Measurements from ENCODE around the gene MOK.
"Not testable (repeated sequence)": the region's sequence is repeated elsewhere in the genome, so short reads cannot be mapped to it uniquely, and the experiment has no call there.

MOK gene, protein sequence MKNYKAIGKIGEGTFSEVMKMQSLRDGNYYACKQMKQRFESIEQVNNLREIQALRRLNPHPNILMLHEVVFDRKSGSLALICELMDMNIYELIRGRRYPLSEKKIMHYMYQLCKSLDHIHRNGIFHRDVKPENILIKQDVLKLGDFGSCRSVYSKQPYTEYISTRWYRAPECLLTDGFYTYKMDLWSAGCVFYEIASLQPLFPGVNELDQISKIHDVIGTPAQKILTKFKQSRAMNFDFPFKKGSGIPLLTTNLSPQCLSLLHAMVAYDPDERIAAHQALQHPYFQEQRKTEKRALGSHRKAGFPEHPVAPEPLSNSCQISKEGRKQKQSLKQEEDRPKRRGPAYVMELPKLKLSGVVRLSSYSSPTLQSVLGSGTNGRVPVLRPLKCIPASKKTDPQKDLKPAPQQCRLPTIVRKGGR

DNA sequence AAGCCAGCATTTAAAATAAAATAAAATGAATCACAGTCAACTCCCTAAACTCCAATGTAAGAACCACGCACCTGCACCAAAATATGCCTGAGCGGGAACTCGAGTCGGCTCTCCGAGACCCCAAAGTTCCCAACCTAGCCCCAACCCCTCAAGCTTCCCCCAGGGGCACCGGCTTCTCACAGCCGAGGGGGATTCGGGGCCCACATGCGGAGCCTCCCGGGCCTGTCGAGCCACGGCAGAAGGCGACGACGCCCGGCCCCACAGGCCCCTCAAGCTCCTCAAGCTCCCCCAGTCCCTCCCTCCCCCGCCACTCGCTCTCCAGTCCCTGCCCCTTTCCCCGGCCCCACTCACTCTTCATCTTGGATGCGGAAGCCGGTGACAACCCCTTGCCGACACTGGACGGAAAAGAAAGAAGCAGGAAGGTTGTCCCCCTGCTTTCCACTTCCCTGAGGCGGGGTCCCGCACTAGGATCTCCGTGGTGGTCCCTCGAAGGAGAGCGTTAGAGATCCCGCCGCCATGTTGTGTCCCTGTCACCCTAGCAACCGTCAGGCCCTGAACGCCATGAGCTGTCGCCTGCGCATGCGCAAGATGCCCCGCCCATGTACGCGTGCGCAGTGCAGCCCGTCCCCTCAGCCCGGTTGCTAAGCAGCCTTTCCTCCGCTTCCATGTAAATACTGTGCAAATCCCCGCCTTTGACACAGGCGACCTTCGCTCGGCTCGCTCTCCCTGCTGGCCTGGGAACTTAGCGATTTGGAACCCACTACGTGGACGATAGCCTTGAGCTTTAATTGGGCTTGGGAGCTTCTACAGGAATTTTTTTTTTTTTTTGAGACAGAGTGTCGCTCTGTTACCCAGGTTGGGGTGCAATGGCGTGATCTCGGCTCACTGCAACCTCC lies at the start of gene MOK:
MOK (minus strand) TSS at position 554 of the 896 bp plus-strand sequence; CDS start at position 358, 196 bp downstream.
- DNase-seq = peak; percentile 97

DNA sequence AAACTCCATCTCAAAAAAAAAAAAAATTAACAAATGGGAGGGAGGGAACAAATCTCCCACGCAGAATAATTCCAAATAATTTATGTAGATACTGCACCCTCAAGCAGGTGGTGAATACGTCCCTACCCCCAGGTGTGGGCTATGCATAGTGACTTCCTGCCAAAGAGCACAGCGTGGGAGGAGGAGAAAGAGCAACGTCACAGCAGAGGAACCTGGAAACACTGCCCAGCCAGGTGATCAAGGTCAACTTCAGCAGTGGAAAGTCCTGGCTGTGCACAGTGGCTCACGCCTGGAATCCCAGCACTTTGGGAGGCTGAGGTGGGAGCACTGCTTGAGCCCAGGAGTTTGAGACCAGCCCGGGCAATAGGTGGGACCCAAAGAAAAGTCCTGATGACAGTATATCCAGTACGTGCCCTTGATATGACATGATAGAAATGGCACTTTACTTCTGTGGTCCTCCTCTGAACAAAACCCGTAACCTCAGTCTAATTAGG lies 48.2 kb upstream of the MOK start:
- DNase-seq = no peak

DNA sequence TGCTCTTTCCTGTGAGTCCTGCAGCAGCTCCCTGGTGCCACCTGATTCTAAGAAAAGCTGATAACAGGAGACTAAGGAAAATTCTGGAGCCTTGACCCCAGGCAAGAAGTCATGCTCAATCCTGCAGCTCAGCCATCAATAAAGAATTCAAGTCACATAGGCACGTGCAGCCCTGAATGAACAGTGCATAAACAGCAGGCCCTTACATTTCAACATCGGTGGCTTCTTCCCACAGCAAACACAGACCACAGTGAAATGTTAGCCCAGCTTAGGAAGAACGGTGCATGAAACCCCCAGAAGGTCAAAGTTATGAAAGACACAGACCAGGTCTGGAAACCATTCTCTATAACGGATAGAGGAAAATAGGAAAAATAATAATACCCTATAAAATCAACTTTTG lies 47.2 kb upstream of the MOK start:
- no peak for DNase-seq

DNA sequence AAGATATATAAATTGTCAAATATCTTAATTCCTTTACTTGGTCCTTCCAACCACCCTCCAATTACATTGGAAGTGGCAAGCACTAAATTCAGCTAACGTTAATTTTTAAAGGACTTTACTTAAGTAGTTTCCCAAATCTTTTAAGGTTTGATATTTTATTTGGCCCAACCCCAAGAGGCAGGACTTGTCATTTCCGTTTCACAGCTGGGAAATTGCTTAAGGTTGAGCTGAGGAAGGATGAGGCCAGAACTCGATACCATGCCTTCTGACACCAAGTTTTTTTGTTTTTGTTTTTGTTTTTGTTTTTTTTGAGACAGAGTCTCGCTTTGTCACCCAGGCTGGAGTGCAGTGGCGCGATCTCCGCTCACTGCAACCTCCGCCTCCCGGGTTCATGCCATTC lies 46.6 kb upstream of the MOK start:
- DNase-seq = not testable (repeated sequence)

DNA sequence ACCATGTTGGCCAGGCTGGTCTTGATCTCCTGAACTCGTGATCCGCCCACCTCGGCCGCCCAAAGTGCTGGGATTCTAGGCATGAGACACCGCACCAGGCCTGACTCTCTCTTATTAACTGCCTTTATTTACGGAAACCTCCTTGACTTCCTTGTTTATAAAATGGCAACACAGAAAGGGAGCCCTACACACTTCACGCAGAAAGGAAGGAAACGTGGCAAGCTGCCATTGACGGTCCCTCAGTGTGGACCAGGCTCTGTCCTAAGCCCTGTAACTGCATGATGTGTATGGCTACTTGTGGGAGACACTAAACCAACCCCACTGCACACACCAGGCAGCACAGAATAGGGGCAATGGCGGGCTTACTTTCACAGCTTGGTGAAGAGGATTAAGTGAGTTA lies 46.1 kb upstream of the MOK start:
- no peak for DNase-seq

DNA sequence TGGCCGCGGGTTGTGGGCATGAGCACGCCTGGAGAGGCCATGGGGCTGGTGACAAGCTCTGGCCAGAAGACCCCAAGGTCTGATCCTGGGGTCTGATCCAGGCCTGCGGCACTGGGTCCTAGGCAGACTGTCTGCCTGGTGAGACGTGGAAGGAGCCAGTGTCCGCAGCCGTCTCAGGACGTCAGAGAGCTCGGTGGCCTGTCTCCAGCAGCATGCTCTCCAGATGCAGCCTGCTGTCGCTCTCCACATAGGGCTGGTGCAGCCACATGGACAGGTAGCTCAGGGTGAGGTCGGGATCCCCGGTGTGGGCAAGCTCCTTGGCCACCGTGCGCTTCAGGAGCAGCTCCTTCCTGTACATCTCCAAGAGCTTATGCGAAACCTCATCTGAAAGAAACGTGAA lies 43.4 kb upstream of the MOK start:
- DNase-seq = no peak

DNA sequence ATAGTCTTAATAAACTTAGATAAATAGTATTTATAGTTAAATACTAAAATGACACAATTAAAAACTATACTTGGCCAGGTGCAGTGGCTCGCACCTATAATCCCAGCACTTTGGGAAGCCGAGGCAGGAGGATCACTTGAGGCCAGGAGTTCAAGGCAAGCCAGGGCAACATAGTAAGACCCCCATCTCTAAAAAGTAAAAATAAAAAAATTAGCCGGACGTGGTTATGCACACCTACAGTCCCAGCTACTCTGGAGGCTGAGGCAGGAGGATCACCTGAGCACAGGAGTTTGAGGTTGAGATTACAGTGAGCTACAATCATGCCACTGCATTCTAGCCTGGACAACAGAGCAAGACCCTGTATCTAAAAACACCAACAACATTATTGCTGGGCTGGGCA lies 41.7 kb upstream of the MOK start:
- DNase-seq = no peak

DNA sequence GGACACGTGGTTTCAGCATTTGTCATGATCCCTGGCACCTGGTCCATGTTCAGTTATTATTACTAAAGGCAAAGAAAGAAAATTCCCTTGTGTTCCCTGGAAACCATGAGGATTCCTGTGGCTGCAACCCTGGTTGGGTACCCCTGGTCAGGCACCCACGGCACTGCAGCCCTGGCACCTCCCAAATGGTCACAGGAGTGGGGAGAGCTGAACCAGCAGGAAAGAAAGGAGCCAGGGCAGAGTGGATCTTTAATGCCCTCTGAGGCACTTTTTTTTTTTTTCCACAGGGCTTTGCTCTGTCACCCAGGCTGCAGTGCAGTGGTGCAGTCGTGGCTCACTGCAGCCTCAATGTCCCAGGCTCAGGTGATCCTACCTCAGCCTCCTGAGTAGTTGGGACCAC lies 40.3 kb upstream of the MOK start:
- DNase-seq = no peak

DNA sequence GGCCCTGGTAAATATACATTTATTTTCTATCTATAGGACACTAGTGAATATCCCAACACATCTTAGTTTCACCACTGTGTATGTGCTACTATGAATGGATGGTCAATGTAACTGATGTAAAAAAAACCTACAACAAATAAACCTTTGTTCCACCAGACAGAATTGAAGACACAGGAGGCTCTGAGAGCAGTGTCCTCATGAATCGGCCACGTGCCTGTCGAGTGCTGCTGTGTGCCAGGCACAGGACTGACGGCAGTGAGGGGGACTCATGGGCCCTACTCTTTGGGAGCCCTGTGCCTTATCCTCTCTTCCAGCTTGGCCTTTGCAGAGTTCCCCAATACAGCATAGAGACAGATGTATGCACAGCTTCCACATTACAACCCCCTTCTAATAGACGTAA lies 39.5 kb upstream of the MOK start:
- no peak for DNase-seq

DNA sequence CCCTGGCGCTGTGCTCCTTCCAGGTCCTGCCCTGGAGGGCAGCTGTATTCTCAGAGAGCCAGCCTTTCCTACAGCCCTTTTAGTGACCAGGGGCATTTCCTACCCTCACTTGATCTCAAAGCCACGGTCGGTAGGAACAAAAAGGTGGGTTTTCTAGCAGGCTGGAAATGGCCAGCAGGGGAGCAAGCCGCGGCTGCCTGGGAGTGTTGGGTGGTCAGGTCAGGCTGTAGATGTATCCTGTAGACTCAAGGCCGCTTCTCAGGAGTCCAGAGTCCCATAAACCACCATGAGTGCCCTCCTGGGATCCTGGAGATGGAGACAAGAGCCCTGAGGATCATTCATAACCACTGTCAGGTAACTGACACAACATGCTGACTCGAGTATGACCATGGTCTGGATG lies 39.1 kb upstream of the MOK start:
- no peak for DNase-seq

DNA sequence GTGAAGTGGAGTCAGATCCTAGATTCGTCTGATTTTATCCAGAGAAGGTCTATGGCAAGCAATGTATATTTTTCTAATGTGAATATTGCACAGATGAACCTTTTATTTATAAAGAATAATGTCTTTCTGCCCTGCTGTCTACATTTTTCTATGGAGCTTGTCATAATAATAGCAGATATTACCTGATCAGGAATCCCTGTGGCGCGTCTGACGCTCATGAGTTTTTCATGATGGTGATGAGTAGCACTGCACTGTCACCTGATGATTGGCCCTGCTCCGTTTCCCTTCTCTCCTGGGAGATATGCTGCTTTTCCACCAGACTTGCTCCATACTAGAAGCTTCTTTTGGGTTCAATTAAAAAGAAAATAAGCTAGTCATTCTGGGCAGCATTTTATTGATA lies 37.3 kb upstream of the MOK start:
- no peak for DNase-seq

DNA sequence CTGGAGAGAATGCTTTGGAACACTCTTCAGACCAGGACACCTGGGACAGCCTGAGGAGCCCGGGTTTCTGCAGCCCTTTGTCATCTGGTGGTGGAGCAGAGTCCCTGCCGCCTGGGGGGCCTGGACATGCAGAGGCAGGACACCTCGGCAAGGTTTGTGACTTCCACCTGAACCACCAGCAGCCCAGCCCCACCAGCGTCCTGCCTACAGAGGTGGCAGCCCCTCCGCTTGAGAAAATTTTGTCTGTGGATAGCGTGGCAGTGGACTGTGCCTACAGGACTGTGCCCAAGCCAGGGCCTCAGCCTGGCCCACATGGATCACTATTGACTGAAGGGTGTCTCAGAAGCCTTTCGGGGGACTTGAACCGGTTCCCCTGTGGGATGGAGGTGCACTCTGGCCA lies 36.6 kb upstream of the MOK start:
- DNase-seq = no peak

DNA sequence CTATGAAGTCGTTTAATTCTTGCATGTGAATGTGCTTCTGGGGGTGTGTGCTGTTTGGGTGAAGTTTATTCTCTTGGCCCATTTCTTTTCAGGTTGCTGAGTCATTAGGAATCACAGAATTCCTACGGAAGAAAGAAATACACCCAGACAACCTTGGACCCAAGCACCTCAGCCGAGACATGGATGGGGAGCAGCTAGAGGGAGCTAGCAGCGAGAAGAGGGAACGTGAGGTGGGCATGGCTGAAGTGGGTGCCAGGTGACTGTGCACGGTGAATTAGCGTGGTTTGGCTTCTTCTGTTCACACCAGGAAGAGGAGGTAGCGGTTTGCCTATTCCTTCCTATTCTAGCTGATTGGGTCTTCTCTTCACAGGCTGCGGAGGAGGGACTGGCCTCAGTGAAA lies 33.8 kb upstream of the MOK start:
- no peak for DNase-seq

DNA sequence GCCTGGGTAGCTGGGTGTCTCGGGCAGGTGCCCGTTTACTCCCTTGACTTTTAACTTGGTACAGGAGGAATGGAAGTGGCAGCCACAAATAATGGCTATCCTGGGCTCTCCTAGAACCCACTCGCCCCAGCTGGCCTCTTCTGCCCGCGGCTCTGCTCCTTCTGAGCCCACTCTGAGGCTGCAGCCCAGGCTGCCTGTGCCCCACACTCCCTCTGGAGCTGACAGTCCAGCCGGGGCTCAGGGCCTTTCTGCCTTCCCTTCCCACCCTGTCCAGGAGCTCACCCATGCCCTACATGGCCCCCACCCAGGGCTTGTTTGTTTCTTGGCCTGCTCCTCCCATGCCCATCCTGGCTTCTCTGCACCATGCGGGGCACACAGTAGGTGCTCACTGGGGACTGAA lies 30.2 kb upstream of the MOK start:
- no peak for DNase-seq

DNA sequence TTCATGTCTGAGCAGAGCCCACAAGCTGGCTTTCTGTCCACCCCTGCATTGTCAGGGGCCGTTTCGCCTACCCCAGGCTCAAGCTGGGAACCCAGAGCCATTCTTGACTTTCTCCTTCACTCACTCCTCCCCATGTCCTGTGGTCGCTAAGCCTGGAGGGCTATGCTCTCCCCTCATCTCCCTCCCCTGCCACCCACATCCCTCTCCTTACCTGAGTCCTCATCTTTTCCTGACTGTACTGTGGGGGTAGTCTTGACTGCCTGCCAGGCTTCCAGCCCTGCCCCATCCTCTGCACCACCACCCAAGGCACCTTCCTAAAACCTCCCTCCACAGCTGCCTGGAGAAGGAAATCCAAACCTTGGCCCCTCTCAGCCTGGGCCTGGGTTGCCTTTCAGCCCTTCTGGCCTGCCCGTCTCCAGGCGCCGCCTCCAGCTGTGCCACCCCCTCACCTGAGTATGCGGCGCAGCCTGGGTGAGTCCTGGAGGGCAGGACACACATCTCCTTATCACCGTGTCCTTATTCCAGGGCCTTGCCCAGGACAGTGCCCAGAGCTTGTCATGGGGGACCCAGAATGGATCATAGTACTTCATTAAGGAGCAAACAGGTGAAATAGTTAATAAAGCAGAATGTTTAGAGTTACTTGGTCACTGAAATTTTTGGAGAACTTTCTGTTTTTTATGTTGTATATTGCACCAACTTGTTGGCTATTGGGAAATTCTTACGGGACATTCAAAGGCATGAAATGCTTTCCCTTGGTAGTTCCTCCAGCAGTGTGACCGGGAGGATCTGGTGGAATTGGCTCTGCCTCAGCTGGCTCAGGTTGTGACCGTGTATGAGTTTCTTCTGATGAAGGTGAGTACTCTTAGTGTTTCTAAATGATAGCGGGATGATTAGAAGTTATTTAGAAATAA lies 29.1 kb upstream of the MOK start:
- DNase-seq = no peak

DNA sequence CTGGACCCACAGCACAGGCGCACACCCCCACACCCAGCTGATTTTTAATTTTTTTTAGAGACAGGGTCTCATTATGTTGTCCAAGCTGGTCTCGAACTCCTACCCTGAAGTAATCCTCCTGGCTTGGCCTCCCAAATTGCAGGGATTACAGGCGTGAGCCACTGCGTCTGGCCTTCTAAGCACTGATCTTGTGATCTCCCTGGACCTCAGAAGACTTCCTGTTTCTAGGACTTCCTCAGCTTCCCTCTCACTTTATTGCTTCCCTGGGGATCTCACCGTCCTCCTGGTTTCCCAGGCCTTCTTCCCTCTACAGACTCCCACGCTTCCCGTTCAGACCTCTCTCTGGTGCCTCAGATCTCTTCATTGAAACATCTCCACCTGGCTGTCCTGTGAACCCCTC lies 28.4 kb upstream of the MOK start:
- no peak for DNase-seq

DNA sequence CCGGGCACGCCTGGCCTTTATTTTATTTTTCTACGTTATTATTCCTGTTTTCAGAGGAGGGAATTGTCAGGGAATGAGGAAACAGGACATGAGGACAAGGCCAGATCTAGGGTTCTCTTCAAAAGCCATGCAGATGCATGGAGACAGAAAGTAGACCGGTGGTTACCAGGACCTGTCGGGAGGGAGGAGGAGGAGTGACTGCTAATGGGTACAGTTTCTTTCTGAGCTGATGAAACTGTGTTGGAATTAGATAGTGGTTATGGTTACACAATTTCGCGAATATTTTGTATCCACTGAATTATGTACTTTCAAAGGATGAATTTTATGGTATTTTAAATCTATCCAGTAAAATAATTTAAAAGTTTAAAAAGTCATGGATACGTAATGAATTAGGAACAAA lies 25.8 kb upstream of the MOK start:
- no peak for DNase-seq

DNA sequence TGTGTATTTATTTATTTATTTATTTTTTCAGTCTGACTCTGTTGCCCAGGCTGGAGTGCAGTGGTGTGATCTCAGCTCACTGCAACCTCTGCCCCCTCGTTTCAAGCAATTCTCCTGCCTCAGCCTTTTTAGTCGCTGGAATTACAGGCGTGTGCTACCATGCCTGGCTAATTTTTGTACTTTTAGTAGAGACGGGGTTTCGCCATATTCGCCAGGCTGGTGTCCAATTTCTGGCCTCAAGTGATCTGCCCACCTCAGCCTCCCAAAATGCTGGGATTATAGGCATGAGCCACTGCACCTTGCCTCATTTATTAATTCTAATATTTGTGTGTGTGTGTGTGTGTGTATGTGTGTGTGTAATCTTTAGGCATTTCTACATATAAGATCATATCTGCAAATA lies 24.4 kb upstream of the MOK start:
- DNase-seq = not testable (repeated sequence)

DNA sequence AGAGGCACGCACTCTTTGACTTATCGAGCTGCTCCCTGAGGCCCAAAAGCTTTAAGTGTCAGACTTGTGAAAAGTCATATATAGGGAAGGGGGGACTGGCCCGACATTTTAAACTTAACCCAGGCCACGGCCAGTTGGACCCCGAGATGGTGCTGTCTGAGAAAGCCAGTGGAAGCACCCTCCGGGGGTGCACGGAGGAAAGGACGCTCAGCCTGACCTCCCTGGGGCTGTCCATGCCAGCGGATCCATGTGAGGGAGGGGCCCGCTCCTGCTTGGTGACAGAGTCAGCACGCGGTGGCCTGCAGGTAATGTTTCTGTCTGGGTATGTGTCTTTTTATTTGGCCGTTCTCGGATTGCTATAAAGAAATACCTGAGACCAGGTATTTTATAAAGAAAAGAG lies 21.6 kb upstream of the MOK start:
- DNase-seq = no peak

DNA sequence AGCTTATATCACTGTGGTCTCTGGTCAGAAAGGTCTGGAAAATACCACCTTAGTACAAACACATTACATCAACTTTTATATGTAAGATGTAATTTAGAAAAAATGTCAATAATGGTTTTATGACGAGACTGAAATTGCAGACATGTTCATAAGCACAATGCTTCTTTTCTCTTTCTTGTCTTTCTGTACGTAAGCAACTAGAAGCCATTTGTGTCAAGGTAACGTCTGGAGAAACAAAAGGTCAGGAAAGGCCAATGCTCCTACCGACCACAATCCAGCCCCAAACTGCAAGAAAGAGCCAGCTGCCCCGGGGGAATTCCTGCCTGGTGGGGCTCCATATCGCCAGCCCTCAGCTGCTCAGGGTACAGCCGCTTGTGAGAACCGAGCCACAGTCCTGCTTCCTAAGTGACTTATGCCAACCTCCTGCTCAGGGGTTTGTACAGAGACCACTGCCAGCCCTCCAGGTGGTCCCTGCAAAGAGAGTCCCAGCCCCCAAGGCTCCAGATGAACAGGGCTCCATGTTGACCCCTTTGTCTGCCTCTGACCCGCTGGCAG lies 20.9 kb upstream of the MOK start:
- DNase-seq = no peak

DNA sequence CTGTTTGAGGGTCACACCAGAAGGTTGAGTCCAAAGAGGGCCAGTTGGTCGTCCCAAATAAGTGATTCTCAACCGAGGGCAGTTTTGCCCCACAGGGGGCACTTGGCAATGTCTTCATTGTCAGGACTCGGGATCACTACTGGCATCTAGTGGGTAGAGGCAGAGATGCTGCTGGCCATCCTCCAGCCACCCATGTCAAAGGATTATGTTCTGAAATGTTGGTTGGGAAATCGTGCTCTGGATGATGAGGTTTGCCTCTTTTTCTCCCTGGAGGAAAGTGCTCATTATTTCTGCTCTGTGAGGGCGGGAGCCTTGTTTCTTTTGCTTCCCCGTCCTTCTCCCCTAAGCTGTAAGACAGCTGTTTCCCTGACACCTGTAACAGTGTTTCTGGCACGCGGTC lies 18.1 kb upstream of the MOK start:
- peak; percentile 90 for DNase-seq
